WTC11 (cell line): ENCODE measurements around the gene TLK1. TPM values are rescaled to one million over a fixed set of nuclear protein-coding genes. Genes with fewer than 3 reads are reported as not detected.

Experiments
- ATAC-seq: fragments of 200-7000 bp; cut with Tn5 transposase; 2 replicates; pipeline ENCODE4 v1.10.0; 2021; ENCODE audit warnings: mild to moderate bottlenecking, moderate library complexity
- CTCF ChIA-PET: fragments of 300-600 bp; sonication (Branson Sonifier 250); formaldehyde crosslinking; loops from one replicate; lab custom pipeline; 2021; ENCODE audit warnings: antibody characterized with exemption; lab: Charles Lee
- POLR2A ChIA-PET: fragments of 350-600 bp; sonication (Branson Sonifier 250); formaldehyde crosslinking; loops from one replicate; lab custom pipeline; 2021; ENCODE audit warnings: antibody characterized with exemption; lab: Charles Lee
- DNase-seq: peaks from one replicate; pipeline ENCODE4 v3.0.0; 2021; ENCODE audit warnings: low spot score
- H3K27ac Mint-ChIP-seq: 2 replicates; pipeline ENCODE4 v1.8.0; 2021; ENCODE audit warnings: mixed read lengths
- H3K27me3 Mint-ChIP-seq: 2 replicates; pipeline ENCODE4 v1.8.0; 2021; ENCODE audit warnings: low read depth, mild to moderate bottlenecking, moderate library complexity, mixed read lengths
- H3K36me3 Mint-ChIP-seq: 2 replicates; pipeline ENCODE4 v1.8.0; 2021; ENCODE audit warnings: mixed read lengths
- H3K4me1 Mint-ChIP-seq: 2 replicates; pipeline ENCODE4 v1.8.0; 2022; ENCODE audit warnings: mixed read lengths
- H3K4me3 Mint-ChIP-seq: 2 replicates; pipeline ENCODE4 v1.8.0; 2021; ENCODE audit warnings: mild to moderate bottlenecking, moderate library complexity, mixed read lengths
- H3K9me3 Mint-ChIP-seq: 2 replicates; pipeline ENCODE4 v1.8.0; 2021; ENCODE audit warnings: mixed read lengths
- ELF4 ChIP-seq: sonication (generic); formaldehyde crosslinking; IDR thresholded peaks from 2 replicates; pipeline ENCODE4 v1.8.1; 2022; ENCODE audit warnings: low read depth, mild to moderate bottlenecking, moderate library complexity, missing genetic modification reagents
- EMX1 ChIP-seq: fragments of 250-450 bp; sonication (Bioruptor Pico); IDR thresholded peaks from 2 replicates; pipeline ENCODE4 v1.8.0; 2021; ENCODE audit warnings: mild to moderate bottlenecking
- FOXP4 ChIP-seq: sonication (generic); formaldehyde crosslinking; IDR thresholded peaks from 2 replicates; pipeline ENCODE4 v1.8.0; 2022; ENCODE audit warnings: mild to moderate bottlenecking, missing genetic modification reagents
- IRF2 ChIP-seq: sonication (generic); formaldehyde crosslinking; IDR thresholded peaks from 2 replicates; pipeline ENCODE4 v1.8.0; 2022; ENCODE audit warnings: low read depth, missing genetic modification reagents, borderline replicate concordance
- JAZF1 ChIP-seq: fragments of 250-450 bp; sonication (Bioruptor Pico); IDR thresholded peaks from 2 replicates; pipeline ENCODE4 v1.9.0; 2021; ENCODE audit warnings: moderate library complexity, mild to moderate bottlenecking, inconsistent platforms
- NFE2L1 ChIP-seq: sonication (generic); formaldehyde crosslinking; IDR thresholded peaks from 2 replicates; pipeline ENCODE4 v1.8.1; 2023; ENCODE audit warnings: missing genetic modification reagents
- NR1H2 ChIP-seq: sonication (generic); formaldehyde crosslinking; IDR thresholded peaks from 2 replicates; pipeline ENCODE4 v1.9.0; 2021; ENCODE audit warnings: mild to moderate bottlenecking, moderate library complexity, missing genetic modification reagents
- NR3C1 ChIP-seq: sonication (generic); formaldehyde crosslinking; conservative IDR thresholded peaks from 2 replicates; pipeline ENCODE4 v1.8.1; 2023; ENCODE audit warnings: low read depth, mild to moderate bottlenecking, missing genetic modification reagents
- TEAD1 ChIP-seq: sonication (generic); formaldehyde crosslinking; IDR thresholded peaks from 2 replicates; pipeline ENCODE4 v1.8.0; 2022; ENCODE audit warnings: mild to moderate bottlenecking, missing genetic modification reagents
- ZNF219 ChIP-seq: sonication (generic); formaldehyde crosslinking; IDR thresholded peaks from 2 replicates; pipeline ENCODE4 v1.8.0; 2023; ENCODE audit warnings: missing genetic modification reagents, mild to moderate bottlenecking, borderline replicate concordance
- ZSCAN18 ChIP-seq: fragments of 250-450 bp; sonication (Bioruptor Pico); IDR thresholded peaks from 2 replicates; pipeline ENCODE4 v2.1.2; 2022; ENCODE audit warnings: mild to moderate bottlenecking, moderate library complexity
- total RNA-seq: library from RNA; stranded (reverse); gene quantifications from 3 replicates; pipeline ENCODE4 v1.2.3, GENCODE V29; 2021
- TF ChIP-seq, protein P1 (sequence below): sonication (generic); formaldehyde crosslinking; IDR thresholded peaks from 2 replicates; pipeline ENCODE4 v1.8.1; 2023; ENCODE audit warnings: mild to moderate bottlenecking, missing genetic modification reagents, borderline replicate concordance
- TF ChIP-seq, protein P2 (sequence below): sonication (generic); formaldehyde crosslinking; IDR thresholded peaks from 2 replicates; pipeline ENCODE4 v1.8.1; 2022; ENCODE audit warnings: low read depth, missing genetic modification reagents, borderline replicate concordance
- TF ChIP-seq, protein P3 (sequence below): sonication (generic); formaldehyde crosslinking; IDR thresholded peaks from 2 replicates; pipeline ENCODE4 v1.8.0; 2023; ENCODE audit warnings: mild to moderate bottlenecking, missing genetic modification reagents

Gene TLK1
- total RNA-seq, 1 experiment from 2014 or later: 91.1 TPM

GRCh38 chr2:171191021-171191420 is 30.3 kb upstream of the TLK1 start (continued):
- TF ChIP-seq, protein P1, sequence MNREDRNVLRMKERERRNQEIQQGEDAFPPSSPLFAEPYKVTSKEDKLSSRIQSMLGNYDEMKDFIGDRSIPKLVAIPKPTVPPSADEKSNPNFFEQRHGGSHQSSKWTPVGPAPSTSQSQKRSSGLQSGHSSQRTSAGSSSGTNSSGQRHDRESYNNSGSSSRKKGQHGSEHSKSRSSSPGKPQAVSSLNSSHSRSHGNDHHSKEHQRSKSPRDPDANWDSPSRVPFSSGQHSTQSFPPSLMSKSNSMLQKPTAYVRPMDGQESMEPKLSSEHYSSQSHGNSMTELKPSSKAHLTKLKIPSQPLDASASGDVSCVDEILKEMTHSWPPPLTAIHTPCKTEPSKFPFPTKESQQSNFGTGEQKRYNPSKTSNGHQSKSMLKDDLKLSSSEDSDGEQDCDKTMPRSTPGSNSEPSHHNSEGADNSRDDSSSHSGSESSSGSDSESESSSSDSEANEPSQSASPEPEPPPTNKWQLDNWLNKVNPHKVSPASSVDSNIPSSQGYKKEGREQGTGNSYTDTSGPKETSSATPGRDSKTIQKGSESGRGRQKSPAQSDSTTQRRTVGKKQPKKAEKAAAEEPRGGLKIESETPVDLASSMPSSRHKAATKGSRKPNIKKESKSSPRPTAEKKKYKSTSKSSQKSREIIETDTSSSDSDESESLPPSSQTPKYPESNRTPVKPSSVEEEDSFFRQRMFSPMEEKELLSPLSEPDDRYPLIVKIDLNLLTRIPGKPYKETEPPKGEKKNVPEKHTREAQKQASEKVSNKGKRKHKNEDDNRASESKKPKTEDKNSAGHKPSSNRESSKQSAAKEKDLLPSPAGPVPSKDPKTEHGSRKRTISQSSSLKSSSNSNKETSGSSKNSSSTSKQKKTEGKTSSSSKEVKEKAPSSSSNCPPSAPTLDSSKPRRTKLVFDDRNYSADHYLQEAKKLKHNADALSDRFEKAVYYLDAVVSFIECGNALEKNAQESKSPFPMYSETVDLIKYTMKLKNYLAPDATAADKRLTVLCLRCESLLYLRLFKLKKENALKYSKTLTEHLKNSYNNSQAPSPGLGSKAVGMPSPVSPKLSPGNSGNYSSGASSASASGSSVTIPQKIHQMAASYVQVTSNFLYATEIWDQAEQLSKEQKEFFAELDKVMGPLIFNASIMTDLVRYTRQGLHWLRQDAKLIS (CRISPR knock-in tag): no peak
- no peak for TF ChIP-seq EMX1 (CRISPR knock-in tag)
- TF ChIP-seq TEAD1 (CRISPR knock-in tag): no peak
- TF ChIP-seq IRF2 (CRISPR knock-in tag): no peak
- no peak for TF ChIP-seq NR1H2
- no peak for TF ChIP-seq ZSCAN18 (CRISPR knock-in tag)

GRCh38 chr2:171187819-171188218 is 27.1 kb upstream of the TLK1 start:
- Mint-ChIP-seq H3K27me3 (no peaks in the 10 kb centered on the region), H3K36me3 (no peaks in the 10 kb centered on the region), H3K4me1 (no peaks in the 10 kb centered on the region), H3K9me3 (no peaks in the 10 kb centered on the region), H3K27ac (no peak overlapping the region), H3K4me3 (no peak overlapping the region)
- TF ChIP-seq FOXP4 (CRISPR knock-in tag) (no peak), JAZF1 (CRISPR knock-in tag) (no peak), ZNF219 (no peak), ELF4 (CRISPR knock-in tag) (no peak), NR3C1 (CRISPR knock-in tag) (no peak), NFE2L1 (CRISPR knock-in tag) (no peak), ZSCAN18 (CRISPR knock-in tag) (no peak)
- TF ChIP-seq, protein P2, sequence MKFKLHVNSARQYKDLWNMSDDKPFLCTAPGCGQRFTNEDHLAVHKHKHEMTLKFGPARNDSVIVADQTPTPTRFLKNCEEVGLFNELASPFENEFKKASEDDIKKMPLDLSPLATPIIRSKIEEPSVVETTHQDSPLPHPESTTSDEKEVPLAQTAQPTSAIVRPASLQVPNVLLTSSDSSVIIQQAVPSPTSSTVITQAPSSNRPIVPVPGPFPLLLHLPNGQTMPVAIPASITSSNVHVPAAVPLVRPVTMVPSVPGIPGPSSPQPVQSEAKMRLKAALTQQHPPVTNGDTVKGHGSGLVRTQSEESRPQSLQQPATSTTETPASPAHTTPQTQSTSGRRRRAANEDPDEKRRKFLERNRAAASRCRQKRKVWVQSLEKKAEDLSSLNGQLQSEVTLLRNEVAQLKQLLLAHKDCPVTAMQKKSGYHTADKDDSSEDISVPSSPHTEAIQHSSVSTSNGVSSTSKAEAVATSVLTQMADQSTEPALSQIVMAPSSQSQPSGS: no peak
- TF ChIP-seq, protein P3, sequence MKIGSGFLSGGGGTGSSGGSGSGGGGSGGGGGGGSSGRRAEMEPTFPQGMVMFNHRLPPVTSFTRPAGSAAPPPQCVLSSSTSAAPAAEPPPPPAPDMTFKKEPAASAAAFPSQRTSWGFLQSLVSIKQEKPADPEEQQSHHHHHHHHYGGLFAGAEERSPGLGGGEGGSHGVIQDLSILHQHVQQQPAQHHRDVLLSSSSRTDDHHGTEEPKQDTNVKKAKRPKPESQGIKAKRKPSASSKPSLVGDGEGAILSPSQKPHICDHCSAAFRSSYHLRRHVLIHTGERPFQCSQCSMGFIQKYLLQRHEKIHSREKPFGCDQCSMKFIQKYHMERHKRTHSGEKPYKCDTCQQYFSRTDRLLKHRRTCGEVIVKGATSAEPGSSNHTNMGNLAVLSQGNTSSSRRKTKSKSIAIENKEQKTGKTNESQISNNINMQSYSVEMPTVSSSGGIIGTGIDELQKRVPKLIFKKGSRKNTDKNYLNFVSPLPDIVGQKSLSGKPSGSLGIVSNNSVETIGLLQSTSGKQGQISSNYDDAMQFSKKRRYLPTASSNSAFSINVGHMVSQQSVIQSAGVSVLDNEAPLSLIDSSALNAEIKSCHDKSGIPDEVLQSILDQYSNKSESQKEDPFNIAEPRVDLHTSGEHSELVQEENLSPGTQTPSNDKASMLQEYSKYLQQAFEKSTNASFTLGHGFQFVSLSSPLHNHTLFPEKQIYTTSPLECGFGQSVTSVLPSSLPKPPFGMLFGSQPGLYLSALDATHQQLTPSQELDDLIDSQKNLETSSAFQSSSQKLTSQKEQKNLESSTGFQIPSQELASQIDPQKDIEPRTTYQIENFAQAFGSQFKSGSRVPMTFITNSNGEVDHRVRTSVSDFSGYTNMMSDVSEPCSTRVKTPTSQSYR: no peak
- ChIA-PET POLR2A (no interaction called here), CTCF (no interaction called here)
- ATAC-seq (no peak), DNase-seq (no peak)
